HUES6 (cell line): ENCODE results near the gene IRGM.

Experiments used
- H3K27ac ChIP-seq: 2 replicates; pipeline ENCODE4 v1.7.0; 2013; ENCODE audit warnings: low read depth, mild to moderate bottlenecking, low read length, inconsistent platforms
- H3K27me3 ChIP-seq: 2 replicates; pipeline ENCODE4 v1.6.1; 2013; ENCODE audit warnings: low read length; ENCODE audit not compliant: control insufficient read depth, insufficient read depth
- H3K36me3 ChIP-seq: 2 replicates; pipeline ENCODE4 v1.6.1; 2013; ENCODE audit warnings: low read length; ENCODE audit not compliant: control insufficient read depth, insufficient read depth
- H3K4me1 ChIP-seq: 2 replicates; pipeline ENCODE4 v1.6.1; 2013; ENCODE audit warnings: low read length; ENCODE audit not compliant: control insufficient read depth, insufficient read depth
- H3K4me3 ChIP-seq: 2 replicates; pipeline ENCODE4 v1.5.1; 2013; ENCODE audit warnings: low read depth, low read length
- H3K9ac ChIP-seq: one replicate; pipeline ENCODE4 v1.6.1; 2013; ENCODE audit warnings: mild to moderate bottlenecking, low read length
- H3K9me3 ChIP-seq: 2 replicates; pipeline ENCODE4 v1.6.1; 2013; ENCODE audit warnings: low read depth, low read length; ENCODE audit not compliant: control insufficient read depth, insufficient read depth

The IRGM gene

GRCh38 chr5:150895431-150896428 is 49.4 kb downstream of the IRGM start:
- Histone ChIP-seq H3K9ac (no peak overlapping the region), H3K9me3 (peaks cover 88% of the 10 kb centered on the region), H3K27ac (no peak overlapping the region), H3K4me1 (no peaks in the 10 kb centered on the region), H3K36me3 (peaks cover 60% of the 10 kb centered on the region), H3K27me3 (no peaks in the 10 kb centered on the region), H3K4me3 (no peak overlapping the region)
